Measurements from ENCODE around the gene NPS.

The NPS gene, protein sequence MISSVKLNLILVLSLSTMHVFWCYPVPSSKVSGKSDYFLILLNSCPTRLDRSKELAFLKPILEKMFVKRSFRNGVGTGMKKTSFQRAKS

DNA sequence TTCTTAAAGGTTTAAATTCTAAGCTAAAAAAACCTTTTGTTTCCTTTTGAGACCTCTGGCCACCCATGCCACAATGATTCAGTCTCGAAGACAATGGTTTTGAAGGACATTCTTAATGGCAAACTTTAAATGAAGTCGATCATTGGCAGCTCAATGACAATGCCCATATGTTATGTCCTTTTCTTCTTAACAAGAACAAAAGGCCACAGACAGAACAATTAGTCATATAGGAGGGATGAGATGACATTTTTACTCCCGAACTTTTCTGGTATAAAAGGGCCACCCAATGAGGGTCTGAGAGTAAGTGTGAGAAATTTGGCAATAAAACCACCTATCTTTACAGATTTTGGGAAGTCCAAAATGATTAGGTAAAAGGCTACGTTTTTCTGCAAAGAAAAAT lies at the start of gene NPS:
Gene NPS (plus strand): TSS at position 301 of the 400 bp plus-strand sequence. CDS start 60 bp downstream, at position 361.
- DNase-seq = no peak

DNA sequence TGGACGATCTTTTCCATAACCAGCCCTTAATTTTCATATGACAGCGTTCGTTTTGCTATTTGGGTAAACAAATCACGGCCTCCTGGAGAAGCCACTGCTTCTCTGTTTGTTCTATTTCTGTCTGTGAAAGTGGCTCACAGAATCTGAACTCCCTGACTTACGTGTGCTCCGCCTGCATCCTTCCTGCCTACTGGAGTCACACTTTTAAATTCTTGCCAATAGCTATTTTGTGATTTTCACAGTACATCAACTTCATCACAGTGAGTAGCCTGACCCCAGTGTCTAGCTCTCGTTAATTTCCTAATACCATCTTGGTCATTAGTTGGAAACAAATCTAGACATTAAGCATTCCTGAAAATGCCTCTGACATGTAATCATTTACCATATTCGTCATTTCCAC lies 49.0 kb upstream of the NPS start:
- DNase-seq = no peak

DNA sequence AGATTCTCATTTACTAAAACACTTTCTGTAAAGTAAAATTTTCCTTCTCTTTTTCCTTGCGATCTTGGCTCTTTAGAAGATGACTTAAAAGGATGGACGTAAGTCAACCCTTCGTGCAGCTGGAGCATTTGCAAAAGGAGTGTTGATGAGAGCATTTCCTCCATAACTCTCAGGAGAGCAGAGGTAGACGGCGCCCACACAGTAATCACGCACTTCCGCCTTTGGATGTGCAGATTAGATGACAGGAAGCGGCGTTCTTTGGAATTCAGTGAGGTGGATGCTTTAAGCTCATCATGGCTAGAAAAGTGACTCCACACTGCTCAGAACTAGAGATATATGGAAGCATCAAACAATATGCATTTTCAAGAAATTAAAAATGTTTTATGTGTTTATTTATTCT lies 43.0 kb upstream of the NPS start:
- no peak for DNase-seq

DNA sequence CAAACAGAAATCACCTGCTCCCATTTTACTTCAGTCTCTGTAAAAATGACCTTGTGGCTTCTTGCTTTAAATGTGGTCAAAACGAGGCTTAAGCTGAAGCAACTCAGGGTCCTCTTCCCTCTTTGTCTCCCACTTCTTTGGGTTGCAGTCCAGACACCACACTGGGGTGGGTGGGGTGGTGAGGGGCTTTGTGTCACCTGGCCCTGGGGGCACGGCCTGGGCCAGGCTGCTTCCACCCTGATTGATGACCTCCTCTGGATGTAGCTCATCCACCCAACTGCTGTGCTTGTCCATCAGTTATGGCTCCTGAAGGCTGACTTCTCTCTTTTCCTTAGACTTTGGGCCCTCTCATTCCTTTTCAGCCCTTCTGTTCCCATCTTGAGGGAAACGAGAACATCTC lies 26.8 kb upstream of the NPS start:
- DNase-seq = no peak

DNA sequence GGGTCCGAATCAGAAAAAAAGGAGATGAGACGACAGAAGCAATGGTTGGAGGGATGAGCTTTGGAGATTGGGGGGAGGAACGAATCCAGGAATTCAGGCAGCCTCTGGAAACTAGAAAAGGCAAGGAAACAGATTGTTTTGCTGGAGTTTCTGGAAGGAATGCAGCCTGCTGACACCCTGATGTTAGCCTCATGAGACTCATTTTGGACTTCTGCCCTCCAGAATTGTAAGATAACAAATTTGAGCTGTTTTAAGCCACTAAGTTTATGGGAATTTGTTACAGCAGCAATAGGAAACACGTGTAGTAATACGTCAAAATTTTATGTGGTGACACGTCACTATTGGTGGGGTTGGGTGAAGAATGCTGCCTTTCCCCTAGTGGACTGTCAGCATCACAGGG lies 25.6 kb upstream of the NPS start:
- DNase-seq = no peak

DNA sequence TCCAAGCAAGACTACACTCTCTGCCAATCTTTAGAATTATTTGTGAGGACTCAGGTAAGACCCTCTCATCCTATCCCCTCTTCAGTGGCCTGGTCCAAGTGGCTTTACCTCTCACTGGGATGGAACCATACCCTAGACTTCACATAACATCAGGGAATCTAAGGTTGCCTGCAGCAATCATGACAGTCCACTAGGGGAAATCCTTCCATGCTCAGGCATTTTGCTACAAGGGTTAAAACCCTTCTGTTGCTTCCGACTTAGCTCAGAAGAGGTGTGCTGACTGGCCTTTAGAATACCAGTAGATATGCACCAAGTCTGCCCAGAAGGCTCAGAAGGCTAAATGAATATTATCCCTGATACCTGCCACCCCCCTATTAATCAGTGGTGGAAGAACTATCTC lies 24.9 kb upstream of the NPS start:
- no peak for DNase-seq

DNA sequence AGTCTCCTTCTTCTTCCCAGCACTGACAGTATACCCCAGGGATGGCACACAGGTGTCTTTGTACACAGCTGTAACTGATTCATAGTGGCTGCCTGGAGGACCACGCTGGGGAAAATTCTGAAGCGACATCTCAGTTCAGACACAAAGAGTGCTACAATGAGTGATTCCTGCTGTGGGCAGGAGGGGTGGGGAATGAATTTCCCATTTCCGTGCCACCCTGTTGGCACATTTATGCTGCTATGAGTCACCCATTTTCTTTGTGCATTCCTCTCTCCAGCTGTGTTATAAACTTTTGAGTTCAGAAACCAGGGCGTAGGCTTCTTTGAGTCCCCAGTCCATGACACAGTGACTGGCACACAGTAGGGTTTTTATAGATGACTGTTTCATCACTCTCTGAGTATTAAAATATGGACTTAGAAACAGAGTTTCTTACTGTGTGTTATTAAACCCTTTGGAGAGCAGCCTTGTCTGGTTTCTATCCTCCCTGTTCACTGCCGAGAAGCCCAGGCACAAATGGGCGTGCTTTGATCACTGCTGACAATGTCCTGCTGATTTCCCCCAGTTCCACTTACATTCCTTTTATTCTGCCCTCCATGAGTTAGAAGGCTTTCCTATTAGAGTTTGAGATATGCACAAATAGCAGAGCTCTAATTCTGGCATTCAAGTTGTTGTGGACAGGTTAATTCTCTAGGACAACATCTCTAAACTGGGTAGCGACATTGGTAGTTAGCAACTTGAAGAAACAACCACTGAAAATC lies 24.0 kb upstream of the NPS start:
- DNase-seq = no peak

DNA sequence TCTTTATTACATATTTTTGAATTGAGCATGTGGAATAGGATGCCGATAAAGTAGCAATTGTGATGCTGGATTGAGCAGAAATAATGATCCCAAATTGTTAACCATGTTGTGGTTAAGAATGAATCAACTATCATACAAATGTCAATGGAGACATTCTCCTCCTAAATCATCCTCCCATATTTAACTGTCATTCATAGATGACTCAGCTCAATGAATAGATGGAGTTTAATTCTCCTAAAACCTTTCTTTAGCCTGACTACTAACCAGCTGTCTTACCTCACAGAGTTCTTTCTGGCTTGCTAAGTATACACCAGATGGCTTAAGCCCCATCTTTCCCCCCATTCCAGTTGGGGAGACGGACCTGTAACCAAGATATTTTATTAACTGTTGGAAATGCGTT lies 23.4 kb upstream of the NPS start:
- no peak for DNase-seq

DNA sequence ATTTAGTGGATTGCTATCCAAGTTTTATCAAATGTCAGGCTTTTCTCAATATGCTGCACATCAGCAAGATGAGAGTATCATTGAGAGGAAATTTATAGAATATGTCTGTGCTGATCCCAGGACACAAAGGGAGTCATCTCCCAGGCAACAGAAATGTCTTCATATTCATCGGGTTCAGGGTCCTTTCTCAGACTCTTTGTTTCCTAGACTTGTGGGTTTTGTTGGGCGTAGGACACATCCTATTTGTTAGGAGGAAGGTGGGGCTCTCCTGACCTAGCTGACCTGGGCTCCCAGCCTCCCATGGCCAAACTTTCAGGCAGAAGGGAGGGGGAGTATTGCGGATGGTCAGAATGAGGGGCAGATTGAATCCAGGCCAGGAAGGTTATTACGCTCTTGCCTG lies 22.9 kb upstream of the NPS start:
- no peak for DNase-seq

DNA sequence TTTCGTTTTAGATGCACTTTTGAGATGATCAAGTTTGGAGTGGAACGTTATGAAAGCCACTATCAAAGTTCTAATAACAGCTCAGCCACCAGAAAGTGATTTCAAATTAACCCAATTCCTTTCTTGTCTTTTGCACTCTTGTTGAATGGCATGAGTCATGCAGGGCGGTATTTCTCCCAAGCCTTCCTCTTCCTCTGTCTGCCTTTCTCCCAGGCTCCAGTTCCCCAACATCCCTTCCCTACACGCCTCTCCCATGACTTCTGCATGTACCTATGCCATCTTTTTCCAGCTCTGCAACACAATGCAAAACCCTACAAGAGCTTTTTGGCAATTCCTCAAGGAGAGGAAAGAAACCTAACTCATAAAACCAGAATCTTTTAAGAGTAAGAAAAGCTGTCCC lies 21.8 kb upstream of the NPS start:
- DNase-seq = no peak

DNA sequence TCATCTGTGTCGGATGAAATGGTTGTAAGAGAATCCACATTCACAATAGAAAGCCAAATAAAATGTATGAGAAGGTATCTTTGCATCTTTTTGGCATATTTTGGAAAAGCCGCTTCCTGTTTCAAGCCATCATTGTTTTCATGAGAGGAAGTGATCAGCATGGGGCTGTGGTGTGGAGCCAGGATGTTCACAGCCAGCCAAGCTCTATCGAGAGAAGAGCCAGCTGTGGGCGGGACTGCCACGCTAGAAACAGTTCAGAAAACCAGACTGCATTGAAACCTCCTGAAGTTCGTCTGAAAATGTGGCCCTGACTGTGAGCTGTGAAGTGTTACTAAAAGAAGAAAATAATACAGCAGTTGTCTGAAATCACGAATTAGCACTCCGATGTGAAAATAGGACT lies 21.2 kb upstream of the NPS start:
- no peak for DNase-seq

DNA sequence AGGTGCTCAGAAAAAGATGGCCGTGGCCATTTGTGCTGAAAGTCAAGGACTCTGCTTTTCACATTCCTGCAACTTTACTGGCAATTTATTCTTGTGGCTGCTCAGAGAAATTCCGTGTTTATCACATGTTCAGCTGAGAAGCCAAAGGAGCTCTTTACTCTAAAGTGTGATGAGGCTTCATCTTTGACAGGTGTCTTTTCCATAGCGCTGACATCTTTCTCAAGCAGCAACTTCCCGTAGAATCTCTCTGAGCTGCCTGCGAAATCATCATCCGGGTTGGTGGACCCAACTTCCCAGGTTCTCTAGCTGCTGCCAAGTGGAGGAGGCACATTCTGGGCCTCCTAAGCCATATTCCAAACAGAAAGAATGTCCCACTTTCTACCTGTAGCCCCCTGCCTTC lies 16.9 kb upstream of the NPS start:
- DNase-seq = no peak

DNA sequence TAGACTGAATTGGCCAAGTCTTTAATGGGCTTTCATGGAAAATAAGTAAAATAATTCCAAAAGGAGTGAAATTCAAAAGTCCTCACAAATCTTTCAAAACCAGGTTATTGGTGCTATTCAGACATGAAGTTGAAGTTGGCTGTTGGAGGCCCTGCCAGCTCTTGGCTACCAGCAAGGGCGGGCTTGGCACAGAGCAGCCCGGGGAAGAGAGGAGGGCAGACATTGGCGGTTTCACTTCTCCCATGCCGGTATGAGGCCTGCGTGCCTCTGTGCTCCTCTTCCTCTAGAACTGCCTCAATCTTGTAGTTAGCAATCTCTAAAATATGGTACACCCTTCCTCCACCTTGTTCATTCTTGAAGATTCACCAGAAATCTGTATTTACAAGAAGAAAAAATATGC lies 16.4 kb upstream of the NPS start:
- no peak for DNase-seq

DNA sequence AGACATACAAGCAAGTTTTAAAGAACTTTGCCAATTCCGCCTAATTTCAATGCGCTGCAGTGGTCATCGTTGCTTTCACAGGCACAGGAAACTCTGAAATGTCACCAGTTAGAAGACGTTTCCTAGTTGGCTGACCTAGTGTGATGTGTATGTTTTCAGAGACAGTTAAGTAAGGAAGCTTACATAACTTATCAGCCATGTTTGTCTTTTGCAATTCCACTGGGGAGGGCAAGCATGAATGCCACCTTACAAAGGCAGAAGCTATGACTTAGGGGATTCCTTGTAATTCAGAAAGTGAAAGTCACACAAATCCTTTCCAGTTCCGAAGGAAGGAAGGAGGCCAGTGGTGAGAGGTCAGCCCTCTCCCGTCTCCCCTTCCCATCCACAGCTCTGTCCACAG lies 15.0 kb upstream of the NPS start:
- DNase-seq = no peak

DNA sequence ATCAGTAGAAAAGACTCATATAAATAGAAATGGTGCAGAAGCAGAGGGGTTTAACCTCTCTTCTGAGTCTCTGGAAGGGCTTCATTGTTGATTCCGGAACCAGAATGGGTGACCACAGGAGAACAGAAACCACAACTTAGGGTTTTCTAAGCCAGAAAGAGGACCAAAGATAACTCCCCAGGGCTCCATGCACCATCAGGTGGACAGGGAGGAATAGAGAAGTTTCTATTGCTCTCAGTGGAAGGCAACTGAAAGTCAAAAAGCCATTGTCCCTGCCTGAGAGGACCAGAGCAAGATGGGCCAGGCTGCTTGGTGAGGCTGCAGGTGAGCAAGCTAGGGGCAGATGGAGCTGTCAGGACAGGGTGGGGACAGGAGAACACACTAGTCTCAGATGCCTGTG lies 14.6 kb upstream of the NPS start:
- no peak for DNase-seq

DNA sequence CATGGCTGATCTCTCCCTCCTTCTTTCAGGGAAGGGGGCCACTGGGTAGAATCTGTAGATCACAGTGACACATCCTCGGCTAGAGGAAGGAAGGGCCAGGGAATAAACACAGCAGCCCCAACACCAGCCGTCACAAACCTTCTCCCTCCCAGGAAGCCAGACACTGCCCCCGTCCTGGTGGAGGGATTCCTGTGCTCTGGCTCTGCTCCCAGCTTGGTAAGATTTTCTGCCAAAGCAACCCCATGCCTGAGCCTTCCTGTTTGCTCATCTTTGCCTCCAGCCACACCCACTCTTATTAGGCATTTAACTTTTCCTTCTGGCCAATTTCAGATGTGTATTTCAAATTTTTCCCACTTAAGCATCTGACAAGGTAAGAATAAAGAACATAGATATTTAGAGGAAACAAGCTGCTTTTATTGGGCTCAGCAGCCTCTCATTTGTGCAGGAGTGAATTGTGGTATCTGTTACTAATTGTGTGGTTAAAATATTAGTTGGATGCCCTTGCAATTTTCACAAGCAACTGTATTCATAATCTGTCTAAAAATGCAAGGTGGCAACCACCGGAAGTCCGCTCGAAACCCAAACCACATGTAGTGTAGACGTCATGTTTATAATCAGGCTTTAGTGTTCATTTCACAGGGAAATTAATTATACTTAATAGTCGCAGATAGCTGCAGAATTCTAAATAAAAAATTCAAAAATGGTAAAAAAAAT lies 13.2 kb upstream of the NPS start:
- no peak for DNase-seq

DNA sequence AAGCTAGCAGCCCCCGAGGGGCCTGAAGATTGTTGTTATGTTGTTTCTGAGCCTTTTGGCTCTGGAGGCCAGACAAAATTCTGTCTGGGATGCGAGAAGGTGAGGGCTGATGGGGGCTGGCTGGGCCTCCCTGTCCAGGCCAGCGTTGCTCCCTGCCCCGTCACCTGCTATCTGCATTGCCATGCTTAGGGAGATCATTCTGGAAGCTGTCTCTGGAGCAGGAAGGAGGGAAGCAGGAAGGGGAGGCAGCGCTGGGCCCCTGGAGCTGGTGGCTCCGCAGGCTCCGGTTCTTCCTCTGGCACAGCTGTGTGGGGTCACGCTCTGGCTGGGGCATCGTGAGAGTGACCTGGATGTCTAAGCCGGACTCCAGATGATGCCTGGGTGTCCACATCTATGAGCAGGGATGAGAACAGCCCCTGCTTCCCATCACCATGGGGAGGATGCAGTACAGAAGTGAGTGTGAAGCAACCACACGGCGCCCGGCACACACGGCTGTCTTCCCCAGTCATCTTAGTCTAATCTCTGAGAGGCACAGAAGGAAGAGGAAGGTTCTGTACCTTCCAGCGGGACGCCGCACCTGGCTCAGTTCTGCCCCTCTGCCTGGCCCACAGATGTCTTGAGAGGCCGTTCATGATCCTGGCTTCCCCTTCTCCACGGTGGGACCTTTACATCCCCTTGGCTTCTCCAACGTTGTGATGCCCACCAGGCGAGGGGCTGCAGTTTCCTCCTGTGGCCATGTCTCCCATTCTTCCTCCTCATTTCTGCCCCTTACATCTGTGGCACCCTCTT lies 11.9 kb upstream of the NPS start:
- DNase-seq = no peak

DNA sequence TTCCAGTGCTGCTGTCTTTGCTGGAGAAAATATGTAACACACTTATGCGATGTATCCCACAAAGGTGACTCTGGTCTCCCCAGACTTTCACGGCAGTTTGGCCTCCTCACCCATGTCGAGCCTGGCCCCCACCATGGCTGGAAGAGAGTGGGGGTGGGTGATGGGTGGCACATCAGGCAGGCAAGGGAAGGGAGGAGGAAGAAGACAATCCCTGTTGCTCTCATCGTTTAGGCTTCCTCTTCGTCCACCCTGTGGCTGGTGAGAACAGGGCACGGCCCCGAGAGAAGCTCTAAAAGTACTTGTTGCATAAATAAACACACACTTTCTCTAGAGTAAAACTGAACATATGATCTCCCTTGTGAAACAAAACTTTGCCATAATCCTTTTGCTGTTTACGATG lies 11.2 kb upstream of the NPS start:
- DNase-seq = no peak

DNA sequence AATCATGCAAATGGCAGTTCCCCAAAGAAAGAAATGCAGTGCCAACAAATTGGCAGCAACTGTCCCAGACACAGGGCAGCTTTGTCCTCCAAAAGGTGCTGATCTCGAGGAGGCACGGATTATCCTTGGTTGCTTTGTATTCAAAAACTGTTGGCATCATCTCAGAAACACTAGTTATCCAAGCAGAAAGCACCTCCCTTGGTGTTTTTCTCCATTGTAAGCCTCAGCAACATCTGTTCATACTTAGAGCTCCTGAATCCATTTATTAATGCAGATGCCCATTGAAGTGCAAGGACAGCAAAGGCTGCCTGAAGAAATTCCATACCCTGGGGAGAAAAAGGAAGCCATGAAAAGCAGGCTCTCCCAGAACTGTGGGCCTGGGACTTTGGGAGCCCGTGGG lies 1.1 kb upstream of the NPS start:
- DNase-seq = no peak

DNA sequence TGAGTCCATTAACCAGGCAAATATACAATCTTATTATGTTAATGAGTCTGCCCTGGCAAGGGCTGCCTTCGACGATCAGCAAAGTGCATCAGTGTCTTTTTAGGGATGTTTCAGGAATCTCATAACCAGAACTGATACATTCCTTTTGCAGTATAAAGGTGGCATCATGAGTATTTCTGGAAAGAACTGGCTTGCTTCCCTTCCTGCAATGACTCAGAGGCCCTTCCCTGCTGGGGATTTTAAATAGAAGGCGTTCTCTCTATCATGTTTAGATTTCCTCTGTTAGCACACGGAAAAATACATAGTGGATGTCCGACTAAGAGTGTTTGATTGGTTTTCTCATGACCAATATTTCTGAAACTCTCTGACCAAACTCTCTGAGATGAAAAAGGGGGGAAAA lies 1.8 kb downstream of the NPS start:
- DNase-seq = no peak

DNA sequence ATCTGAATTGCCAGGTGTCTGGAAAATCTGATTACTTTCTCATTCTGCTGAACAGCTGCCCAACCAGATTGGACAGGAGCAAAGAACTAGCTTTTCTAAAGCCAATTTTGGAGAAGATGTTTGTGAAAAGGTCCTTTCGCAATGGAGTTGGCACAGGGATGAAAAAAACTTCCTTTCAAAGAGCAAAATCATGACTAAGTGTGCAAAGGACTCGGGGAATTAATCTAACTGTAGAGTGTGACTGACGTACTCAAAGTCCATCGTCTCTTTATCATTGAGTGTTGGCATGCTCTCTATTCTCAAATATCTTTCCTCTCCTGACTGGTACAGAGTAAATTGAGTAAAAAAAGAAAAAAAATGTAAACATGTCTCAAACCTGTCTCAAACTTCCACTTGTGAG lies 3.3 kb downstream of the NPS start:
- DNase-seq = no peak

DNA sequence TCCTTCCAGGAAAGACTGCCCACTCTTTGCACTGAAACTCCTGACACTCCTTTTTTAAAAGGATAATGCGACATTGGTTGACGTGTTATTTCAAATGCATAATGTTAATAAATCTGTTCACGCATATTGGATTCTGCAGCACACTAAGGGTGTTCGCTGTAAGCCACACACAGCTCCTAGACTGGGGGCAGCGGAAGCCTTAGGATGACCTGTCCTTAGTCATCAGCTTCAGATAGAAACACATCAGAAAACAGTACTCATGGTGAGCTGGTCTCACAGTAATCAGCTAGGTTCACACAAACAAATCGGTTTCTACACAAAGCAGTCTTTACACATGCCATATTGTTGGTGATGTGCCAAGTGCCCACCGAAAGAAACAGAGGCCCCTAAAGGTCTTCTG lies 4.3 kb downstream of the NPS start:
- DNase-seq = no peak

DNA sequence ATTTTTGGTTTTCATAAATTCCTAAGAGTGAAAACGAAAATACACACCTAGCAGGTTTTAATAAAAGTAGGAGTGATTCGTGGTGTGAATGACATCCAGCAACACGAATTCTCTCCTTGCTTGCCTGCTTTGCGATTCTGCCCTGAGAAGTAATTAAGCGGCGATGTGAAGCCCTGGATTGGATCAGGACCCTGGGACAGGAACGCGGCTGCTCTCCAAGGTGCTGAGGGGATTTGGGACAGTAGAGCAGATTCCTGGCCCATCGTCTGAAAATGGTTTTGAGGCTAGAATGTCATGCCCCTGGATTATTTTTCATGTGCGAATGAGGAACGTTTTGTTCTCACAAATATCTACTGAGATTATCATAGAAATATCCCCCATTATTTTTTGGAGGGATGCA lies 7.8 kb downstream of the NPS start:
- DNase-seq = no peak

DNA sequence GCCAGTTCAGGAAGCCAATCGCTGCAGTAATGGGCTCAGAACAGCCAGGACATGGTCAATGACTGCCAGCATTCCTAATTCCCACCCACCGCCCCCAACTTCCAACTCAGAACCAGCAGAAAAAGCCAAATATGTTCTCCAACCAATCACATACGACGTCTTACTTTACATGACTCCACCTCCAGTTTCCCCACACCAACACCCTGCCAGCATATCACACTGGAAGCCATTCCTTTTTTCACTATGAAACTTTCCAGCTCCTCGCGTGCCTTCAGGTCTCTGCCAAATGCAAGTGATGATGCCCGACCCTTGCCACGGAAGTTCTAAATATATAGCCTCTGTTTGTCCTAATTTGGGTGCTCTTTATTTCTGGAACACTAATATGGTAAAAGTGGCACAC lies 12.5 kb downstream of the NPS start:
- DNase-seq = no peak

Data from stimulated activated CD4-positive, alpha-beta T cell treated with anti-CD3 and anti-CD28 coated beads, Interleukin-15, amount 100 ng/mL, for 24 hours (primary cell).